Caco-2 (cell line): ENCODE results near the gene DRP2. TPM values are rescaled to one million over a fixed set of nuclear protein-coding genes. Genes with fewer than 3 reads are reported as not detected.

ENCODE experiments used
- BruUV-seq: library from RNA; stranded (reverse); fragments of 400-500 nt; replicated peaks from 2 replicates; lab custom pipeline; 2021; lab: Mats Ljungman, UMichigan
- CTCF ChIA-PET: fragments of 300-600 bp; sonication (Branson Sonifier 250); formaldehyde crosslinking; loops from one replicate; lab custom pipeline; 2022; ENCODE audit warnings: antibody characterized with exemption; lab: Charles Lee
- POLR2A ChIA-PET: fragments of 300-600 bp; sonication (Branson Sonifier 250); formaldehyde crosslinking; loops from one replicate; lab custom pipeline; 2022; ENCODE audit warnings: antibody characterized with exemption; lab: Charles Lee
- DNase-seq, 2 experiments: peaks; one replicate each; pipeline versions ENCODE4 v3.0.0 to v3.0.0-alpha.2; 2020 to 2022
- H3K27me3 ChIP-seq: replicated peaks from 2 replicates; pipeline ENCODE4 v1.6.0; 2011; ENCODE audit warnings: low read length; ENCODE audit not compliant: control insufficient read depth, insufficient read depth
- H3K36me3 ChIP-seq: 2 replicates; pipeline ENCODE4 v1.5.1; 2011; ENCODE audit warnings: low read length; ENCODE audit not compliant: control insufficient read depth, insufficient read depth
- H3K4me1 ChIP-seq: fragments of 250-450 bp; sonication (Bioruptor Pico); 2 replicates; pipeline ENCODE4 v1.5.1; 2020; ENCODE audit warnings: mild to moderate bottlenecking
- H3K4me3 ChIP-seq: 2 replicates; pipeline ENCODE4 v1.5.1; 2011; ENCODE audit warnings: low read depth, mild to moderate bottlenecking, control low read depth, low read length
- H3K9me3 ChIP-seq: fragments of 250-450 bp; sonication (Bioruptor Pico); 2 replicates; pipeline ENCODE4 v1.5.1; 2020; ENCODE audit warnings: mild to moderate bottlenecking, moderate library complexity
- H3K27ac Mint-ChIP-seq: one replicate; pipeline ENCODE4 v1.8.0; 2022; ENCODE audit warnings: mixed read lengths; ENCODE audit not compliant: unreplicated experiment
- H3K27me3 Mint-ChIP-seq: one replicate; pipeline ENCODE4 v1.8.0; 2022; ENCODE audit warnings: mixed read lengths; ENCODE audit not compliant: insufficient read depth, unreplicated experiment
- H3K36me3 Mint-ChIP-seq: one replicate; pipeline ENCODE4 v1.8.0; 2022; ENCODE audit warnings: mild to moderate bottlenecking, mixed read lengths; ENCODE audit not compliant: insufficient read depth, unreplicated experiment
- H3K4me1 Mint-ChIP-seq: one replicate; pipeline ENCODE4 v1.8.0; 2022; ENCODE audit warnings: low read depth, mixed read lengths; ENCODE audit not compliant: unreplicated experiment
- H3K4me3 Mint-ChIP-seq: one replicate; pipeline ENCODE4 v1.8.0; 2022; ENCODE audit warnings: mild to moderate bottlenecking, moderate library complexity, mixed read lengths; ENCODE audit not compliant: unreplicated experiment
- H3K9me3 Mint-ChIP-seq: one replicate; pipeline ENCODE4 v1.8.0; 2022; ENCODE audit warnings: mixed read lengths; ENCODE audit not compliant: unreplicated experiment
- intact Hi-C: fragments of 100-400 bp; cut with micrococcal nuclease; formaldehyde crosslinking; loops from one replicate; pipeline ENCODE4 v1.10.0; 2022; ENCODE audit not compliant: unreplicated experiment
- total RNA-seq: library from RNA; stranded (reverse); gene quantifications from 2 replicates; pipeline ENCODE4 v1.2.3, GENCODE V29; 2022
- TF ChIP-seq, protein P1 (sequence below), 2 experiments: fragments of 200-600 bp in 1 of 2; IDR thresholded peaks; 1 replicate in 1 of 2; 2 replicates in 1 of 2; pipeline versions ENCODE4 v1.5.1 to v1.8.0; 2011 to 2022; ENCODE audit warnings: antibody characterized with exemption in 1 of 2, control low read depth in 1 of 2, inconsistent platforms in 1 of 2, low read depth in 1 of 2, low read length in 1 of 2, mild to moderate bottlenecking in 1 of 2, moderate library complexity in 1 of 2; ENCODE audit not compliant: insufficient read depth in 1 of 2, severe bottlenecking in 1 of 2, unreplicated experiment in 1 of 2

Gene DRP2
- total RNA-seq, 1 experiment from 2014 or later = 0.09 TPM

DNA sequence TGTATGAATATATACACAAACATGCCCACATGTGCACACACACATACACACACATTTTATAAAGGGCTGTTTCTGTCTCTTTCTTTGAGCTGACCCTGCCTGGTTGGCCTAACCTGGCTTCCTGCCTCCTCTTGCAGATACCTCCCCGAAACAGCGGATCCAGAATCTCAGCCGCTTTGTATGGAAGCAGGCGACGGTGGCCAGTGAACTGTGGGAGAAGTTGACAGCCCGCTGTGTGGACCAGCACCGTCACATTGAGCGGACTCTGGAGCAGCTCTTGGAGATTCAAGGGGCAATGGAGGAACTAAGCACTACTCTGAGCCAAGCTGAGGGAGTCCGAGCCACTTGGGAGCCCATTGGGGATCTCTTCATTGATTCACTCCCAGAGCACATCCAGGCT lies 21.9 kb downstream of the DRP2 start:
- DNase-seq = no peak
- intact Hi-C loops = no loop called here
- no peaks in the 10 kb centered on the region for H3K36me3 Mint-ChIP-seq
- H3K36me3 ChIP-seq = no peaks in the 10 kb centered on the region
- no peaks in the 10 kb centered on the region for H3K27me3 ChIP-seq
- ChIA-PET CTCF (no interaction called here), POLR2A (no interaction called here)
- BruUV-seq = no TSS peak
- no peaks in the 10 kb centered on the region for H3K9me3 Mint-ChIP-seq
- H3K4me1 Mint-ChIP-seq = no peaks in the 10 kb centered on the region
- H3K4me3 Mint-ChIP-seq = no peak overlapping the region
- no peaks in the 10 kb centered on the region for H3K4me1 ChIP-seq
- no peak overlapping the region for H3K27ac Mint-ChIP-seq
- TF ChIP-seq, protein P1, sequence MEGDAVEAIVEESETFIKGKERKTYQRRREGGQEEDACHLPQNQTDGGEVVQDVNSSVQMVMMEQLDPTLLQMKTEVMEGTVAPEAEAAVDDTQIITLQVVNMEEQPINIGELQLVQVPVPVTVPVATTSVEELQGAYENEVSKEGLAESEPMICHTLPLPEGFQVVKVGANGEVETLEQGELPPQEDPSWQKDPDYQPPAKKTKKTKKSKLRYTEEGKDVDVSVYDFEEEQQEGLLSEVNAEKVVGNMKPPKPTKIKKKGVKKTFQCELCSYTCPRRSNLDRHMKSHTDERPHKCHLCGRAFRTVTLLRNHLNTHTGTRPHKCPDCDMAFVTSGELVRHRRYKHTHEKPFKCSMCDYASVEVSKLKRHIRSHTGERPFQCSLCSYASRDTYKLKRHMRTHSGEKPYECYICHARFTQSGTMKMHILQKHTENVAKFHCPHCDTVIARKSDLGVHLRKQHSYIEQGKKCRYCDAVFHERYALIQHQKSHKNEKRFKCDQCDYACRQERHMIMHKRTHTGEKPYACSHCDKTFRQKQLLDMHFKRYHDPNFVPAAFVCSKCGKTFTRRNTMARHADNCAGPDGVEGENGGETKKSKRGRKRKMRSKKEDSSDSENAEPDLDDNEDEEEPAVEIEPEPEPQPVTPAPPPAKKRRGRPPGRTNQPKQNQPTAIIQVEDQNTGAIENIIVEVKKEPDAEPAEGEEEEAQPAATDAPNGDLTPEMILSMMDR (IDR thresholded peaks at IDR 0.05; ENCODE audit: insufficient read depth in 1 of 2, low read depth in 1 of 2, low read length in 1 of 2, severe bottlenecking in 1 of 2, unreplicated experiment in 1 of 2) = no peak
- H3K9me3 ChIP-seq = no peaks in the 10 kb centered on the region
- no peak overlapping the region for H3K4me3 ChIP-seq
- peaks cover 3% of the 10 kb centered on the region for H3K27me3 Mint-ChIP-seq

DNA sequence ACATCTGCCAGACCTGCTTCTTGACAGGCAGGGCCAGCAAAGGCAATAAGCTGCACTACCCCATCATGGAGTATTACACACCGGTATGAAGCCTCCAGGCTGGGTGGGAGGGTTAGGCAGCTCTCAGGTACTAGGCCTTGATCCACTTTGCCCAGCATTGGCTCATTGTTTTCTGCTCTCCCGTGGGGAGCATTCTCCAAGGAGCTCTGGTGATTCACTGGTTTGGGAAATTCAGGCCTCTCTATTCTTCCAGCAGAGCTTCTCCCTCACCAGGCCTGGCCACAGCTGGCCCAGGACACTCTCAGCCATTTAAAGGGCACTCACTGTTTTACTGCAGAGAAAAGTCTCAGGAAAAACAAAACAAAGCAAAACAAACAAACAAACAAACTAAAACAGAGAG lies 33.0 kb downstream of the DRP2 start:
- Mint-ChIP-seq H3K4me3 (no peak overlapping the region), H3K36me3 (no peaks in the 10 kb centered on the region), H3K27ac (no peak overlapping the region), H3K27me3 (no peaks in the 10 kb centered on the region), H3K9me3 (no peaks in the 10 kb centered on the region), H3K4me1 (no peaks in the 10 kb centered on the region)
- Histone ChIP-seq H3K4me3 (no peak overlapping the region), H3K4me1 (no peaks in the 10 kb centered on the region), H3K9me3 (no peaks in the 10 kb centered on the region), H3K27me3 (no peaks in the 10 kb centered on the region), H3K36me3 (no peaks in the 10 kb centered on the region)
- CTCF ChIA-PET = no interaction called here
- no peak for DNase-seq
- TF ChIP-seq, protein P1 (IDR thresholded peaks at IDR 0.05; ENCODE audit: insufficient read depth in 1 of 2, low read depth in 1 of 2, low read length in 1 of 2, severe bottlenecking in 1 of 2, unreplicated experiment in 1 of 2) = no peak
- BruUV-seq = no TSS peak
- intact Hi-C loops = no loop called here
- POLR2A ChIA-PET = no interaction called here

DNA sequence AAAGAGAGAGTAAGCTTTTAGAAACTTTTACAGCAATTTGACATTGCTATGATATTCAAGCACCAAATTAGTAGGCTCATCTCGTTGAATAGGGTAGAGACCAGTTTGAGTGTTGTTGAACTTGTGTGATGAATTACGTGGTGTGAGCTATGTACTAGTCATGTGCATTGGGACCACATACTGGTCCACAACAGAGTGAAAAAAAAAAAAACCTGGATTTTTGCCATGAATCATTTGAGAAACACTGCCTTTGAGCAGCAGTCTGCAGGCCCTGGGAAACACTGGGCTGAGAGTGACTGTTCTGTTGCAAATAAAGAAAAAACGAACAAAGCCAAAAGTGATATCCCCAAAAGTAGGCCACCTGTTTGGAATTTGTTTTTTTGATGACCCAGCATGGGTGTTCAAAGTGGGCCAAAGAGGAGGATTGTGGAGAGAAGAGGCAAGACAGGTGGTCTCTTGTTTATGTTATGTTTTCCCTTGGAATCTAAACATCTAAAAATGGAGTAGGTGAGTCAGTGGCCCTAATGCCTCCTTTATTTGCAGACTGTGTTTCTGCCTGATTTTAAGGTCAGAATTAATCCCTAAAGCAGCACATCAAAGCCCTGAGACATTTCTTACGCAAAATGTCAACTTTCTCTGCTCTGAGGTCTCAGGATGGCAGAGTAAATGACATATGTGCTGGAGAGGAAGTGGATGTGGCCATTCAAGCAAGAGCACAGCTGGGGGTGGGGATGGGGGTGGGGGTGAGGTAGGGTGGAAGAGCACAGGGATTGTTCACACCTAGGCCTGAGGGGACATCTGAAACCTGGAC lies 38.1 kb downstream of the DRP2 start:
- BruUV-seq = no TSS peak
- no peaks in the 10 kb centered on the region for H3K9me3 ChIP-seq
- H3K4me1 ChIP-seq = no peaks in the 10 kb centered on the region
- Mint-ChIP-seq H3K9me3 (no peaks in the 10 kb centered on the region), H3K27me3 (no peaks in the 10 kb centered on the region), H3K4me1 (no peaks in the 10 kb centered on the region), H3K36me3 (no peaks in the 10 kb centered on the region), H3K27ac (no peak overlapping the region), H3K4me3 (no peak overlapping the region)
- H3K27me3 ChIP-seq = no peaks in the 10 kb centered on the region
- TF ChIP-seq, protein P1 (IDR thresholded peaks at IDR 0.05; ENCODE audit: insufficient read depth in 1 of 2, low read depth in 1 of 2, low read length in 1 of 2, severe bottlenecking in 1 of 2, unreplicated experiment in 1 of 2) = no peak
- POLR2A ChIA-PET = no interaction called here
- intact Hi-C loops = no loop called here
- H3K36me3 ChIP-seq = no peaks in the 10 kb centered on the region
- CTCF ChIA-PET = no interaction called here
- no peak overlapping the region for H3K4me3 ChIP-seq
- no peak for DNase-seq
